ENCODE data around the gene MYBPH. TPM values are rescaled to one million over a fixed set of nuclear protein-coding genes. Genes with fewer than 3 reads are reported as not detected.

The MYBPH gene
- total RNA-seq, 1 experiment from 2014 or later, result not detected

DNA sequence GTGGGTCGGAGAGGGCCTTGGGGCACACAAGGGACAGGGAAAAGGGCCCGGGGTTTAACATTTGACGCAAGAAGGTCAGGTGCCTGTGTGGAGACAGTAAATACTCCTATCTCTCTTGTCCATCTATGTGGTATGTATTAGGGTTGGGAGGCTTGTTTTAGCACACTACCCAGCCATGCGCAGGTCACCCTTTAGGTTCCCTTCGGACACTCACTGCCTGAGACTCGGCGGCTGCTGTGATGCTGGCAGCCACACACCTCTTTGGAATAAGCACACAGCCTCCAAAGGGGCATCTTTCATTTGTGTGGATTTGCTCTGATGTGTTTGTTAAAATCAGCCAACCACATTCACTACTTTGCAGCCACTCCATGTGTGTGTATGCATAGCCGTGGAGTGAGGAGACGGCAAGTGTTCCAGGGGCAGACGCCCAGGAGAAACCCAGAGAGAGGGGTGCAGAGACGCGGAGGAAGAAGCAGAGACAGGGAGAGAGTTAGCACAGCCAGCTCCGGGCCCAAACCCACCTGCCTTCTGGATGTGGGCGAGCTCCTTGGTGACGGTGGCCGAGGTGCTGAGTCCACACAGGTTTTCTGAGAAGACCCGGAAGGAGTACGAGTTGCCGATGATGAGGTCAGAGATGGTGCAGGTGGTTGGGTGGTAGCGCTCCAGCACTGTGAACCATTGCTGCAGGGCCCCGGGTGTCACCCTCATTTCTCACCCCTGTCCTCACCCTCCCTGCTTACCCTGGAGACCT is 5.7 kb downstream of the MYBPH start:
- no peak overlapping the region for H3K56ac ChIP-seq (ENCODE audit: insufficient read length, low read depth, low read length)
- no CpG with 5 or more reads among the region's 21 CpGs for WGBS (ENCODE audit: extremely low coverage, insufficient read length, low lambda C conversion rate)
- no peak overlapping the region for H3K27ac Mint-ChIP-seq
- no peaks in the 10 kb centered on the region for H3K79me2 ChIP-seq (ENCODE audit: insufficient read depth, low read length)
- H4K5ac ChIP-seq (ENCODE audit: insufficient read length, low read depth, low read length), result no peak overlapping the region
- no peak overlapping the region for H2BK20ac ChIP-seq (ENCODE audit: low read depth, low read length, poor library complexity, severe bottlenecking)
- no peak overlapping the region for H2BK12ac ChIP-seq (ENCODE audit: insufficient read length, low read depth, low read length)
- H4K8ac ChIP-seq (replicated peaks; ENCODE audit: insufficient read length, low read depth, low read length), result no peak overlapping the region
- H2BK120ac ChIP-seq (ENCODE audit: low read depth, low read length, poor library complexity, severe bottlenecking), result no peak overlapping the region
- no peak overlapping the region for H4K91ac ChIP-seq (ENCODE audit: insufficient read length, low read depth, low read length)
- H3K9me3 Mint-ChIP-seq, result no peaks in the 10 kb centered on the region
- no peaks in the 10 kb centered on the region for H4K20me1 ChIP-seq (ENCODE audit: control insufficient read depth, insufficient read depth, insufficient read length)
- no peak overlapping the region for H3K27ac ChIP-seq (ENCODE audit: insufficient read length, low read depth, low read length)
- peaks cover 11 to 14% of the 10 kb centered on the region in 2 experiments for H3K4me1 Mint-ChIP-seq
- no peak overlapping the region for H2AFZ ChIP-seq (ENCODE audit: low read length)
- no peak overlapping the region; a peak in 1 of 5 replicates for H3K4me3 Mint-ChIP-seq
- DNase-seq, result no peak
- H3K4me1 ChIP-seq (ENCODE audit: insufficient read depth, low read length), result no peaks in the 10 kb centered on the region
- H3K9me3 ChIP-seq (ENCODE audit: control insufficient read depth, low read depth, low read length), result no peaks in the 10 kb centered on the region
- no peak overlapping the region for H3K14ac ChIP-seq (ENCODE audit: insufficient read depth, low read length)
- no peak overlapping the region for H3K4ac ChIP-seq (ENCODE audit: low read depth, low read length)
- H3K9ac ChIP-seq (ENCODE audit: extremely low read depth, insufficient read length, low read length), result no peak overlapping the region
- H3K23me2 ChIP-seq (ENCODE audit: insufficient read length, low read depth, low read length, poor library complexity, severe bottlenecking), result no peaks in the 10 kb centered on the region
- H2BK15ac ChIP-seq (ENCODE audit: low read depth, low read length), result no peak overlapping the region
- H3K36me3 Mint-ChIP-seq (ENCODE audit: insufficient read depth in 1 of 3, low read depth in 3 of 3), result no peaks in the 10 kb centered on the region
- no peak overlapping the region for H3K23ac ChIP-seq (ENCODE audit: insufficient read length, low read depth, low read length)
- H3K4me2 ChIP-seq (ENCODE audit: insufficient read depth, insufficient read length, low read length), result no peak overlapping the region
- no peak overlapping the region for H3T11ph ChIP-seq (ENCODE audit: low read length)
- peaks cover 3% of the 10 kb centered on the region for H3K27me3 Mint-ChIP-seq (ENCODE audit: low read depth)
- no peak overlapping the region for H3K18ac ChIP-seq (ENCODE audit: insufficient read length, low read depth, low read length)
- H2AK5ac ChIP-seq (ENCODE audit: insufficient read length, low read length), result no peak overlapping the region
- H3K79me1 ChIP-seq (ENCODE audit: insufficient read depth, low read depth, low read length, poor library complexity, severe bottlenecking), result no peaks in the 10 kb centered on the region
- TF ChIP-seq, protein P1, sequence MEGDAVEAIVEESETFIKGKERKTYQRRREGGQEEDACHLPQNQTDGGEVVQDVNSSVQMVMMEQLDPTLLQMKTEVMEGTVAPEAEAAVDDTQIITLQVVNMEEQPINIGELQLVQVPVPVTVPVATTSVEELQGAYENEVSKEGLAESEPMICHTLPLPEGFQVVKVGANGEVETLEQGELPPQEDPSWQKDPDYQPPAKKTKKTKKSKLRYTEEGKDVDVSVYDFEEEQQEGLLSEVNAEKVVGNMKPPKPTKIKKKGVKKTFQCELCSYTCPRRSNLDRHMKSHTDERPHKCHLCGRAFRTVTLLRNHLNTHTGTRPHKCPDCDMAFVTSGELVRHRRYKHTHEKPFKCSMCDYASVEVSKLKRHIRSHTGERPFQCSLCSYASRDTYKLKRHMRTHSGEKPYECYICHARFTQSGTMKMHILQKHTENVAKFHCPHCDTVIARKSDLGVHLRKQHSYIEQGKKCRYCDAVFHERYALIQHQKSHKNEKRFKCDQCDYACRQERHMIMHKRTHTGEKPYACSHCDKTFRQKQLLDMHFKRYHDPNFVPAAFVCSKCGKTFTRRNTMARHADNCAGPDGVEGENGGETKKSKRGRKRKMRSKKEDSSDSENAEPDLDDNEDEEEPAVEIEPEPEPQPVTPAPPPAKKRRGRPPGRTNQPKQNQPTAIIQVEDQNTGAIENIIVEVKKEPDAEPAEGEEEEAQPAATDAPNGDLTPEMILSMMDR (conservative IDR thresholded peaks at IDR 0.05), result no peak
- H2BK5ac ChIP-seq (ENCODE audit: insufficient read length, low read length), result no peak overlapping the region
- no peaks in the 10 kb centered on the region for H3K27me3 ChIP-seq (ENCODE audit: insufficient read depth, low read length)

Measured in H9 (cell line).